NCI-H345 treated with DMSO at 0.1 percent for 48 hours (cell line): ENCODE results near the gene SMTN.
"Not testable (repeated sequence)": the region's sequence is repeated elsewhere in the genome, so short reads cannot be mapped to it uniquely, and the experiment has no call there.

ENCODE experiments used
- DNase-seq: peaks from one replicate; lab custom pipeline; 2025; ENCODE audit not compliant: unreplicated experiment; lab: John Stamatoyannopoulos, UW

Gene SMTN

GRCh38 chr22:31089160-31090100 is 8.3 kb downstream of the SMTN start:
- no peak for DNase-seq

- DNase-seq = no peak
These were observed 9.3 kb downstream of the SMTN start for GRCh38 chr22:31090217-31091085.

GRCh38 chr22:31091106-31091975 is 10.2 kb downstream of the SMTN start:
- no peak for DNase-seq

- DNase-seq = no peak
These were observed 11.0 kb downstream of the SMTN start for GRCh38 chr22:31092161-31092560.

- DNase-seq = no peak
These were observed 12.2 kb downstream of the SMTN start for GRCh38 chr22:31093086-31093850.

GRCh38 chr22:31094021-31094551 is 13.0 kb downstream of the SMTN start:
- no peak for DNase-seq

GRCh38 chr22:31094741-31095140 is 13.6 kb downstream of the SMTN start:
- no peak for DNase-seq

- DNase-seq = no peak
These were observed 14.6 kb downstream of the SMTN start for GRCh38 chr22:31095637-31096249.

- DNase-seq = no peak
These were observed 15.7 kb downstream of the SMTN start for GRCh38 chr22:31096657-31097279.

GRCh38 chr22:31097539-31097938 is 16.4 kb downstream of the SMTN start:
- DNase-seq = not testable (repeated sequence)

- no peak for DNase-seq
These were observed 17.0 kb downstream of the SMTN start for GRCh38 chr22:31097941-31098631.

- DNase-seq = no peak
These were observed 17.6 kb downstream of the SMTN start for GRCh38 chr22:31098632-31099110.

GRCh38 chr22:31099386-31099785 is 18.3 kb downstream of the SMTN start:
- no peak for DNase-seq

- no peak for DNase-seq
These were observed 19.0 kb downstream of the SMTN start for GRCh38 chr22:31099841-31100761.

GRCh38 chr22:31100762-31101525 is 19.8 kb downstream of the SMTN start:
- DNase-seq = no peak

- DNase-seq = no peak
These were observed 21.4 kb downstream of the SMTN start for GRCh38 chr22:31102441-31103081.
